Ovary (tissue), 3 donors: ENCODE measurements around the gene OPA1.

ENCODE experiments used
- CTCF ChIP-seq, 3 donors: fragments of 450-650 bp in 2 of 3; fragments of 200-600 bp in 1 of 3; IDR thresholded peaks; one replicate each; pipeline versions ENCODE4 v1.5.1 to v1.8.0; 2016 to 2022; ENCODE audit warnings: antibody characterized with exemption in 3 of 3, mild to moderate bottlenecking in 1 of 3
- EP300 ChIP-seq: sonication (generic); formaldehyde crosslinking; IDR thresholded peaks from one replicate; pipeline ENCODE4 v1.6.1; 2017; ENCODE audit warnings: antibody characterized with exemption
- POLR2A ChIP-seq: fragments of 450-650 bp; IDR thresholded peaks from one replicate; pipeline ENCODE4 v1.6.1; 2017; ENCODE audit warnings: antibody characterized with exemption, mild to moderate bottlenecking, moderate library complexity
- donor health status: DM: no; HTN: no; CAD: no.

GRCh38 chr3:193686665-193687483 is 93.9 kb downstream of the OPA1 start:
- TF ChIP-seq CTCF (IDR thresholded peaks at IDR 0.05) (no peak), POLR2A (no peak), EP300 (no peak)
